Fibroblast of lung (primary cell): Measurements from ENCODE around the gene BID. TPM values are rescaled to one million over a fixed set of nuclear protein-coding genes. Genes with fewer than 3 reads are reported as not detected.

ENCODE experiments used
- DNase-seq, 2 donors: peaks; one replicate each; pipeline versions ENCODE4 v3.0.0 to v3.0.0-alpha.2; 2010; ENCODE audit warnings: low read depth in 2 of 2
- H2AFZ ChIP-seq: 2 replicates; pipeline ENCODE4 v1.5.1; 2012; ENCODE audit warnings: low read length, control low read depth, inconsistent platforms
- H3K27ac ChIP-seq: 2 replicates; pipeline ENCODE4 v1.5.1; 2011; ENCODE audit warnings: low read length, control low read depth; ENCODE audit not compliant: insufficient read depth
- H3K27me3 ChIP-seq: 2 replicates; pipeline ENCODE4 v1.5.1; 2011; ENCODE audit warnings: mild to moderate bottlenecking, low read length; ENCODE audit not compliant: control insufficient read depth, insufficient read depth
- H3K36me3 ChIP-seq: 2 replicates; pipeline ENCODE4 v1.5.1; 2011; ENCODE audit warnings: low read length; ENCODE audit not compliant: control insufficient read depth, insufficient read depth
- H3K4me1 ChIP-seq: 2 replicates; pipeline ENCODE4 v1.5.1; 2011; ENCODE audit warnings: low read length; ENCODE audit not compliant: control insufficient read depth, insufficient read depth; ENCODE audit errors: extremely low read depth
- H3K4me2 ChIP-seq: 2 replicates; pipeline ENCODE4 v1.5.1; 2011; ENCODE audit warnings: low read length, control low read depth; ENCODE audit not compliant: insufficient read depth; ENCODE audit errors: extremely low read depth
- H3K4me3 ChIP-seq, 4 experiments: fragments of 200-600 bp in 1 of 4; sonication (generic) in 1 of 4; replicated peaks in 1 of 4; 2 replicates each; pipeline ENCODE4 v1.5.1; 2011 to 2016; ENCODE audit warnings: low read length in 4 of 4, low read depth in 3 of 4, mild to moderate bottlenecking in 3 of 4, control low read depth in 2 of 4, inconsistent platforms in 1 of 4, mixed read lengths in 1 of 4; ENCODE audit not compliant: insufficient read depth in 1 of 4; ENCODE audit errors: control extremely low read depth in 1 of 4
- H3K79me2 ChIP-seq: 2 replicates; pipeline ENCODE4 v1.5.1; 2012; ENCODE audit warnings: mild to moderate bottlenecking, low read length, inconsistent platforms; ENCODE audit not compliant: control insufficient read depth, insufficient read depth
- H3K9ac ChIP-seq: 2 replicates; pipeline ENCODE4 v1.5.1; 2011; ENCODE audit warnings: mild to moderate bottlenecking, low read length, control low read depth; ENCODE audit not compliant: insufficient read depth
- H3K9me3 ChIP-seq: 2 replicates; pipeline ENCODE4 v1.5.1; 2012; ENCODE audit warnings: low read depth, low read length; ENCODE audit not compliant: control insufficient read depth, insufficient read depth
- H4K20me1 ChIP-seq: 2 replicates; pipeline ENCODE4 v1.5.1; 2011; ENCODE audit warnings: low read length; ENCODE audit not compliant: control insufficient read depth, insufficient read depth; ENCODE audit errors: extremely low read depth
- CTCF ChIP-seq, 2 donors: IDR thresholded peaks in 1 of 2; conservative IDR thresholded peaks in 1 of 2; 1 replicate in 1 of 2; 2 replicates in 1 of 2; pipeline ENCODE4 v1.5.1; 2011 to 2012; ENCODE audit warnings: low read length in 2 of 2, control low read depth in 1 of 2, inconsistent platforms in 1 of 2, low read depth in 1 of 2, mild to moderate bottlenecking in 1 of 2
- EZH2 ChIP-seq: IDR thresholded peaks from 2 replicates; pipeline ENCODE4 v1.5.1; 2012; ENCODE audit warnings: low read length, control low read depth, mild to moderate bottlenecking; ENCODE audit errors: missing control alignments
- polyA plus RNA-seq, 2 donors: library from polyadenylated mRNA; depleted of rRNA in 1 of 2; stranded (reverse) in 1 of 2; unstranded in 1 of 2; fragments of >200 nt; gene quantifications; 2 replicates each; pipeline ENCODE4 v1.2.1, GENCODE V29; 2011 to 2012; ENCODE audit warnings: missing spikeins in 1 of 2
- total RNA-seq: library from RNA; depleted of rRNA; stranded (reverse); fragments of >200 nt; gene quantifications from 2 replicates; pipeline ENCODE4 v1.2.1, GENCODE V29; 2014

BID gene
- total and polyA plus RNA-seq, 2 donors (not counting 1 experiment from before 2014, with no cell fraction given) = 13.4 to 23.4 TPM

GRCh38 chr22:17726928-17727897, 47.1 kb downstream of the BID start:
- H3K79me2 ChIP-seq = no peaks in the 10 kb centered on the region
- H4K20me1 ChIP-seq = no peaks in the 10 kb centered on the region
- H3K4me3 ChIP-seq = no peak overlapping the region
- peak overlapping the region; percentile 71 for H3K27ac ChIP-seq
- peaks cover 13% of the 10 kb centered on the region for H3K4me1 ChIP-seq
- DNase-seq = no peak
- TF ChIP-seq CTCF (conservative IDR thresholded peaks at IDR 0.05 in 1 of 2, IDR thresholded peaks at IDR 0.05 in 1 of 2; ENCODE audit: low read depth in 1 of 2, low read length in 2 of 2) (no peak), EZH2 (no peak)
- H2AFZ ChIP-seq = no peak overlapping the region
- no peaks in the 10 kb centered on the region for H3K9me3 ChIP-seq
- H3K36me3 ChIP-seq = peaks cover 9% of the 10 kb centered on the region
- H3K4me2 ChIP-seq = peak overlapping the region; percentile 21
- no peak overlapping the region for H3K9ac ChIP-seq
- no peaks in the 10 kb centered on the region for H3K27me3 ChIP-seq

GRCh38 chr22:17726006-17726927, 48.0 kb downstream of the BID start:
- Histone ChIP-seq H3K4me1 (peaks cover 13% of the 10 kb centered on the region), H3K36me3 (peaks cover 4% of the 10 kb centered on the region), H3K4me2 (peak overlapping the region; percentile 21), H3K9ac (no peak overlapping the region), H3K9me3 (no peaks in the 10 kb centered on the region), H4K20me1 (no peaks in the 10 kb centered on the region), H3K4me3 (no peak overlapping the region), H3K79me2 (no peaks in the 10 kb centered on the region), H3K27me3 (no peaks in the 10 kb centered on the region), H3K27ac (peak overlapping the region; percentile 71), H2AFZ (no peak overlapping the region)
- peak in 1 of 2 donors; percentile 60 for DNase-seq
- TF ChIP-seq EZH2 (no peak), CTCF (conservative IDR thresholded peaks at IDR 0.05 in 1 of 2, IDR thresholded peaks at IDR 0.05 in 1 of 2; ENCODE audit: low read depth in 1 of 2, low read length in 2 of 2) (no peak)

- Histone ChIP-seq H3K9ac (no peak overlapping the region), H2AFZ (no peak overlapping the region), H3K79me2 (no peaks in the 10 kb centered on the region), H3K27ac (no peak overlapping the region), H3K9me3 (no peaks in the 10 kb centered on the region), H3K27me3 (no peaks in the 10 kb centered on the region), H3K4me1 (peaks cover 13% of the 10 kb centered on the region), H3K36me3 (peaks cover 4% of the 10 kb centered on the region), H4K20me1 (no peaks in the 10 kb centered on the region), H3K4me3 (no peak overlapping the region), H3K4me2 (no peak overlapping the region)
- no peak for TF ChIP-seq EZH2
- no peak for TF ChIP-seq CTCF (conservative IDR thresholded peaks at IDR 0.05 in 1 of 2, IDR thresholded peaks at IDR 0.05 in 1 of 2; ENCODE audit: low read depth in 1 of 2, low read length in 2 of 2)
- no peak for DNase-seq
These were observed 48.8 kb downstream of the BID start for GRCh38 chr22:17725500-17725796.
